Skeletal muscle satellite cell (primary cell): ENCODE results near the gene GNG2.

Experiments
- H3K27me3 ChIP-seq: 2 replicates; pipeline ENCODE4 v1.7.0; 2013; ENCODE audit warnings: low read length; ENCODE audit not compliant: control insufficient read depth, insufficient read depth
- H3K36me3 ChIP-seq: 2 replicates; pipeline ENCODE4 v1.7.0; 2013; ENCODE audit warnings: mild to moderate bottlenecking, control low read depth, low read length; ENCODE audit not compliant: insufficient read depth
- H3K4me1 ChIP-seq: 2 replicates; pipeline ENCODE4 v1.7.0; 2013; ENCODE audit warnings: low read length; ENCODE audit not compliant: control insufficient read depth, insufficient read depth
- H3K4me2 ChIP-seq: 2 replicates; pipeline ENCODE4 v1.7.0; 2013; ENCODE audit warnings: mild to moderate bottlenecking, low read length
- H3K4me3 ChIP-seq: 2 replicates; pipeline ENCODE4 v1.7.0; 2013; ENCODE audit warnings: low read length
- H3K9ac ChIP-seq: 2 replicates; pipeline ENCODE4 v1.7.0; 2013; ENCODE audit warnings: mild to moderate bottlenecking, low read depth, low read length, moderate library complexity
- H3K9me3 ChIP-seq: replicated peaks from 2 replicates; pipeline ENCODE4 v1.7.0; 2013; ENCODE audit warnings: mild to moderate bottlenecking, control low read depth, low read length

The GNG2 gene

DNA sequence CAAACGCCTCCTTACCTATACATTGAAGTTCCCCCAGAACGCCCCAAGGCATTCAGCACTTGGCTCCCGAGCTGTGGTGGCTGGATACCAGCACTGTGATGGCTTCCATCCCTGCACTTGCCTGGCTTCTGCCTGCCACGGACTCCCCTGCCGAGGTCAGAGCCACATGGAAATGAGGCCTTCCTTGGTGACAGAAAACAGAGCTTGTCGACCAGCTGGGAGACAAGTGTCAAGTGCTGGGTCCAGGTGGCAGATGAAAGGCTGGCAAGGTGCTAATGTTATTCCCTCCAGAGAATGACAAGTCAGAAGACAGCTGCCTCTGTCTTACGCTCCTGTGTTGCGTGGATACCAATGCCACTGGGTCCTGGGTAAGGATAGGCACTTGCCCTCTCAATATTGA is 26.2 kb upstream of the GNG2 start:
- Histone ChIP-seq H3K4me1 (no peaks in the 10 kb centered on the region), H3K36me3 (no peaks in the 10 kb centered on the region), H3K9me3 (peaks cover 3% of the 10 kb centered on the region), H3K27me3 (peaks cover 13% of the 10 kb centered on the region), H3K9ac (no peak overlapping the region), H3K4me2 (no peak overlapping the region), H3K4me3 (no peak overlapping the region)

DNA sequence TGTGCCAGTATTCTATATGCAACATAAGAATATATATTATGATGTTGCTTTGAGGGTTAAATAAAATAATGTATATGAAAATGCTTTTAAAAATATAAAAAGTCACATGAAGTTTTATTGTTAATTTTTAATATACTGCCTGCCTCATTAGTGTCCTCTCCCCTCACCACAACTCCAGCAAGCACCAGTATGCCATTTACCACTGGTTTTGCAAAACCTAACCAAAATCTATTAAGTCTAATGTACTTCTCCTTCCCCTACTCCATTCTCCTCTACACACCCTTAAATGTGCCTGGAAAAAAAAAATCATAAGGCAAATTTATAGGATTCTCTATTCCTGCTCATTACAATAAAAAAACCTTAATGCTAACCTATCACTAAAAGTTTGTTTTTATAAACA is 24.0 kb upstream of the GNG2 start:
- H3K27me3 ChIP-seq = peaks cover 22% of the 10 kb centered on the region
- H3K9ac ChIP-seq = no peak overlapping the region
- H3K4me3 ChIP-seq = no peak overlapping the region
- peaks cover 3% of the 10 kb centered on the region for H3K9me3 ChIP-seq
- H3K36me3 ChIP-seq = no peaks in the 10 kb centered on the region
- no peaks in the 10 kb centered on the region for H3K4me1 ChIP-seq
- H3K4me2 ChIP-seq = no peak overlapping the region

DNA sequence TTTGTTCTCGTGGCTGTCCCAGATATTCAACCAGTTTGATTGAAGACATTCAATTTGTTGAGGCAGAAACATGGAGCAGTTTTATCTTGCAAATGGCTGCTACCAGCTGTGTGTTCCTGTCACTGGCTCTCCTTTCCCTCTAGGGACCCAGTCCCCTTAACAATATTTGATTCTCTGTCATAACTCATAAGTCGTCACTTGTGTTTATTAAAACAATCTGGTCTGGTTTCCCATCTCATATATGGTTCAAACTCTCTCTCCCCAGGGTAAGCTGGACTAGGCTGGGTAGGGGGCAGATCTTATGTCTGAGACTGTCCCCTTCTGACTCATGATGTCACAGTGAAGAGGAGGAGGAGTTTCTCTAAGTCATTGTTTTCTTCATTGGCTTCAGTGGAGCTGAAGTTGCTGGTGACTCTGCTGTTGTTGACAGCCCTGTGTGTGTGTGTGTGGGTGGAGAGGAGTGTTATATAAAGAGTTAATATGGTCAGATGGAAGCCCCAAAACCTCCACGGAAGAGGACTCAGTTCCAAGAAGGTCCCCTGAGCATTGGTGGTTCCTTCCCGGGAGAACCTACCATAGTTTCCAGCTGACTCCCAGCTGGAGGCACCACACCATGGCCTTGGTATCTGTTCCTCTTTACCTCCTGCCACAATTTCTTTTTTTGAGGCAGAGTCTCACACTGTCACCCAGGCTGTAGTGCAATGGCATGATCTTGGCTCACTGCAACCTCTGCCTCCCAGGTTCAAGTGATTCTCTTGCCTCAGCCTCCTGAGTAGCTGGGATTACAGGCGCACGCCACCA is 16.1 kb upstream of the GNG2 start:
- Histone ChIP-seq H3K4me3 (no peak overlapping the region), H3K4me2 (no peak overlapping the region), H3K27me3 (peaks cover 9% of the 10 kb centered on the region), H3K4me1 (peaks cover 10% of the 10 kb centered on the region), H3K9me3 (no peaks in the 10 kb centered on the region), H3K36me3 (no peaks in the 10 kb centered on the region), H3K9ac (no peak overlapping the region)

DNA sequence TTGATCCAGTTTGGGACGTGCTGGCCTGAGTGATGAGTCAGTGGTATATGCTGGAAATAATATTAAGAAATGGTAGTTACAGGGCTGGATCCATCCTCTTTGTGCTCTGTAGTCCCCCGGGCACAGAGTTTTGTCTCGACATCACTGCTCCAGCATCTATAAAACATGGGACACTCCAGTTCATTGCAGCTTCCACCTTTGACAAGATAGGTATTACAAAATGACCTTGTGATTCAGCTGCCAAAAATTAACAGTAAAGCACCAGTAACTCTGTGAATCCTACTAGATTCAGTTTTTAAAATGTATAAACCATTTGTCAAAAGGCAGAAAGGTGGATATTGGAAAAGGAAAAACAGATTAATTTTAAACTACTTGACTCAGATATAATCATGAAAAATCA is 14.6 kb upstream of the GNG2 start:
- no peak overlapping the region for H3K4me3 ChIP-seq
- no peaks in the 10 kb centered on the region for H3K9me3 ChIP-seq
- no peak overlapping the region for H3K4me2 ChIP-seq
- H3K36me3 ChIP-seq = no peaks in the 10 kb centered on the region
- no peaks in the 10 kb centered on the region for H3K27me3 ChIP-seq
- no peak overlapping the region for H3K9ac ChIP-seq
- H3K4me1 ChIP-seq = peaks cover 10% of the 10 kb centered on the region

DNA sequence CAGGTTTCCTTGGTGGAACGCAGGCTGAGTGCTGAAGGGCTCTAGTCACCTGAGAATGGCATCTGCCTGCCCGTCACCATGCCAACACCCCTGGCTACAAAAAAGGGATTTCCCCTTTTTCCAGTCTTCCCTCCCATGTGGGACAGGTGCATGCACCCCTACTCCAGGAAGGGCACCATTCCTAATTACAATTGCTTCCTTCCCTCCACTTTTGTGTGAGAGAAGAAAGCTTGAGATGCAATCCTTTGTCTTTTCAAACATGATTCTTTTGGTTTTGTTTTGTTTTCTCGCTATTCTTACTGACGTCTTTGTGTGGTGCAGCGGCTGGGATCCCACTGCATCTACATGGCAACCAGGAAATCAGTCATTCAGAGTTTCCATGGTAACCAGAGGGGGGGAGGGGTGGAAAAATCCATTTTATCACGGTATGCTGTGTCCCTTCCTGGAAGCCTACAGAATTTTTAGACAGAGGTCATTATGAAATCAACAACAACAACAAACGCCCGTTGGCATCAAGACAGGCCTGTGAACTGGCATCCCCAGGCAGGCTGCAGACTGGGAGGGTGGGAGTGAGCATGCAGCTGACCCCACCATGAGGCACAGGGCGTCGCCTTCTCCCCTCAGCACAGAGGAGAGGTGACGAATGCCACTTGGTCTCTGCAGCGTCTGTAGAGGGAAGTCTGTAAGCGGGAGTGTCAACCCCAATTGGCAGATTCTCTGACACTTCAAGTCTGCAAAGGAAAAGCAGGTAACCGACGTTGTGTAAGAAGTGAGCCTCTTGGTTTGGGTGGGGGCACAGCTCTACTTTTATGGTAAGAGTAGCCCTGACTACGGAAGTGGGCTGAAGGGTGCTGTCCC is 13.6 kb upstream of the GNG2 start:
- Histone ChIP-seq H3K4me3 (no peak overlapping the region), H3K4me1 (peaks cover 10% of the 10 kb centered on the region), H3K4me2 (peak overlapping the region; percentile 61), H3K27me3 (no peaks in the 10 kb centered on the region), H3K36me3 (no peaks in the 10 kb centered on the region), H3K9ac (no peak overlapping the region), H3K9me3 (no peaks in the 10 kb centered on the region)

DNA sequence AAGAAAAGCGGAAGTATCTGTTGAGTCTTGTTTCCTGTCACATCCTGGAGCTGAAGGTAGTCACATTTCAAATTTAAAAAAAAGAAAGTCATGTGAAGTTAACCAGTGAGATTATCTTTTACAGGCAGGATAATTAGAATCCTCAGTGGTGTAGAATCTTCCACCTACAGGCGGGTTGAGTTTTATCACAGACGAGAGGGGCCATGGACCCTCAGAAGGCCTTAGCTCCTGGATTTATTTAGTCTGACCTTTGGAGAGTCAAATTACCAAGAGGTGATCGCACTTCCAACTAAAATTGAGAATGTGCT is 13.0 kb upstream of the GNG2 start:
- H3K4me1 ChIP-seq = peaks cover 14% of the 10 kb centered on the region
- H3K4me3 ChIP-seq = no peak overlapping the region
- peak overlapping the region; percentile 61 for H3K4me2 ChIP-seq
- no peaks in the 10 kb centered on the region for H3K27me3 ChIP-seq
- H3K9ac ChIP-seq = no peak overlapping the region
- no peaks in the 10 kb centered on the region for H3K9me3 ChIP-seq
- H3K36me3 ChIP-seq = no peaks in the 10 kb centered on the region

DNA sequence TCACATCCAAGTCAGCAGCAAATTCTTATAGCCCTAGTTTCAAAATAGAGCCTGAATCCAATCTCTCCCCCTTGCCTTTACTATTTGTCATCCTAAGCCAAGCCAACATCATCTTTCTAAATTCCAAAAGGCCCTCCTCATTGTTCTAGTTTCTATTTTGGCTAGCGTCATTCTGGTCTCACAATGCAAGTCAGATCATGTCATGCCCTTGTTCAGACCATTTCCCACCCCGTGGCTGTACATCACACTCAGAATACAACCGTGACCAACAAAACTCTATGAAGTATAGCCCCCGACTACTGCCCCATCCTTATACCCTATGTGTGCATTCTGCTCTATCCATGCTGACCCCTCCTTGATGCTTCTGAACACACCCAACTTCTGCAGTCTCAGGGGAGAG is 12.3 kb upstream of the GNG2 start:
- Histone ChIP-seq H3K9ac (no peak overlapping the region), H3K4me1 (peaks cover 19% of the 10 kb centered on the region), H3K4me3 (no peak overlapping the region), H3K4me2 (no peak overlapping the region), H3K27me3 (no peaks in the 10 kb centered on the region), H3K36me3 (no peaks in the 10 kb centered on the region), H3K9me3 (no peaks in the 10 kb centered on the region)

DNA sequence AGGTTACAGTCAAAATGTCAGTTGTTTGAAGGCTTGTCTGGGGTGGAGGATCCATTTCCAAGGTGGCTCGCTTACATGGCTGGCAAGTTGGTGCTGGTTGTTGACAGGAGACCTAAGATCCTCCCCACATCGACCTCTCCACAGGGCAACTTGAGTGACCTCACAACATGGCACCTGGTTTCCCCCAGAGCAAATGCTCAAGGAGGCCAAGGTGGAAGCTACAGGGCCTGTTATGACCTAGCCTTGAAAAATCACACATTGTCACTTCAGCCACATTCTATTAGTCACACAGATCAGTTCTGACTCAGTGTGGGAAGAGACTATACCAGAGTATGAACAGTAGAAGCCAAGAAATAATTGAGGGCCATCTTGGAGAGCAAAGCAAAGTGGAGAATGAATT is 11.3 kb upstream of the GNG2 start:
- Histone ChIP-seq H3K4me2 (no peak overlapping the region), H3K36me3 (no peaks in the 10 kb centered on the region), H3K4me1 (peaks cover 23% of the 10 kb centered on the region), H3K4me3 (no peak overlapping the region), H3K27me3 (no peaks in the 10 kb centered on the region), H3K9me3 (no peaks in the 10 kb centered on the region), H3K9ac (no peak overlapping the region)

DNA sequence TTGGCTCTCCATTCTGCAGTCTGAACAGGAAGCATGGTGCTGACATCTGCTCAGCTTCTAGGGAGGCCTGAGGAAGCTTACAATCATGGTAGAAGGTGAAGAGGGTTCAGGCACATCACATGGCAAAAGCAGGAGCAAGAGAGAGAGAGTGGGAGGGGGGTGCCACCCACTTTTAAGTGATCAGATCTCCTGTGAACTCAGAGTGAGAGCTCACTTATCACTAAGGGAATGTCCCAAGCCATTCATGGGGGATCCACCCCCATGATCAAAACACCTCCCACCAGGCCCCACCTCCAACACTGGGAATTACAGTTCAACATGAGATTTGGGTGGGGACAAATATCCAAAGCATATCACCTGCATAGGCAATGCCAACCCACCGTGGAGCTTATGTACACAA is 9.8 kb upstream of the GNG2 start:
- Histone ChIP-seq H3K4me2 (no peak overlapping the region), H3K9me3 (no peaks in the 10 kb centered on the region), H3K27me3 (no peaks in the 10 kb centered on the region), H3K36me3 (no peaks in the 10 kb centered on the region), H3K9ac (no peak overlapping the region), H3K4me1 (peaks cover 33% of the 10 kb centered on the region), H3K4me3 (no peak overlapping the region)

DNA sequence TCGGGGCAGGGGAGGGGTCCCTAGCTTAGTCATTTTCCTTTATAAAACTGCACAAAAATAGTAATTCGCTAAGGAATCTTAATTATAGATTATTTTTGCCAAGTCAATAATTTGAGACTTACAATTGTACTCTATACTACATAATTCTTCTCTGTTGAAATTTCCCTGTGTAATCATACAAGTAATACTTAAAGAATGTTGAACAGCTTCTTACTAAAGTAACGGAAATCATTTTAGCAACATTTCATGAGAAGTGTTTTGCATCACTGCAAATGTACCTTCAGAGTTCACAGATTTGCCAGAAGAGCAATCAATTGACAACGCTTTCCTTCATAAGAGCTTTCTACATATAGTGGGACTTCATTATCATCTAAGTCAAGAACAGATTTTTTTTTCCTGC is 7.9 kb upstream of the GNG2 start:
- H3K9me3 ChIP-seq = no peaks in the 10 kb centered on the region

DNA sequence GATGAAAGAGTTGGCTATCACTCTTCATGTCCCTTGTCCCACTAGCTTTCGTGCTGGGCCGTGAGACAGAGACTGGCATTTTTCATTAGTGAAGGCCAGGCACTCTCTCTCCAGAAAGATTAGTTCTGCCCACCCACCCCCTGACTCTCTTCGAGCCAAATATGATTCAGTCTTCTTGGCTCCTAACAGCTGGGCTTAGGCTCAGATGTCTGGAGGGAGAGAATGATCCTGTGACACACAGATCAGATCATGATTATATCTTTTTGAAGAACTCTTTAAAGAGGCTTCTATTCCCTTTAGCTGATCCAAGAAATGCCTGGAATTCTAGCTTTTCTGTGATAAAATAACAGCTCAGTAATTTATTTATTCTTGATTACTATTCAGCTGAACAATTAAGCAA is 5.2 kb upstream of the GNG2 start:
- Histone ChIP-seq H3K36me3 (no peaks in the 10 kb centered on the region), H3K27me3 (no peaks in the 10 kb centered on the region), H3K4me3 (no peak overlapping the region), H3K9ac (no peak overlapping the region), H3K9me3 (no peaks in the 10 kb centered on the region), H3K4me2 (peak overlapping the region; percentile 50), H3K4me1 (peaks cover 33% of the 10 kb centered on the region)

More for the DNA sequence above, 7.9 kb upstream of the GNG2 start:
- H3K27me3 ChIP-seq = no peaks in the 10 kb centered on the region
- H3K4me2 ChIP-seq = peak overlapping the region; percentile 11
- no peaks in the 10 kb centered on the region for H3K36me3 ChIP-seq
- H3K4me3 ChIP-seq = no peak overlapping the region
- H3K9ac ChIP-seq = no peak overlapping the region
- peaks cover 28% of the 10 kb centered on the region for H3K4me1 ChIP-seq
